Upper lobe of right lung (tissue), 1 donor: ENCODE data around the gene NCAPH2. TPM values are rescaled to one million over a fixed set of nuclear protein-coding genes. Genes with fewer than 3 reads are reported as not detected.
"Not testable (repeated sequence)": the region's sequence is repeated elsewhere in the genome, so short reads cannot be mapped to it uniquely, and the experiment has no call there.

Source experiments
- ATAC-seq: fragments of 200-7000 bp; cut with Tn5 transposase; one replicate; pipeline ENCODE4 v1.9.1; 2020; ENCODE audit warnings: mild to moderate bottlenecking, moderate library complexity
- DNase-seq: peaks from one replicate; pipeline ENCODE4 v3.0.0-alpha.2; 2020
- H3K27ac ChIP-seq: fragments of 200-600 bp; one replicate; pipeline ENCODE4 v1.8.0; 2022
- H3K27me3 ChIP-seq: fragments of 200-600 bp; one replicate; pipeline ENCODE4 v1.8.0; 2022; ENCODE audit warnings: mild to moderate bottlenecking
- H3K36me3 ChIP-seq: fragments of 200-600 bp; one replicate; pipeline ENCODE4 v1.8.0; 2022
- H3K4me1 ChIP-seq: fragments of 200-600 bp; one replicate; pipeline ENCODE4 v1.8.0; 2022
- H3K4me3 ChIP-seq: fragments of 200-600 bp; one replicate; pipeline ENCODE4 v1.8.0; 2022; ENCODE audit warnings: mild to moderate bottlenecking
- H3K9me3 ChIP-seq: fragments of 200-600 bp; one replicate; pipeline ENCODE4 v1.8.0; 2022
- CTCF ChIP-seq: fragments of 200-600 bp; IDR thresholded peaks from one replicate; pipeline ENCODE4 v1.8.0; 2022; ENCODE audit warnings: antibody characterized with exemption
- intact Hi-C: fragments of 100-400 bp; cut with DNase I; formaldehyde crosslinking; loops from one replicate; pipeline ENCODE4 v1.11.0; 2022
- total RNA-seq: library from RNA; stranded (reverse); fragmentation: NEBNext Ultra II Directional; extraction: Animal tissue kit (Norgen Biotek cat#: 25700); gene quantifications from one replicate; pipeline ENCODE4 v1.2.1, GENCODE V29; 2021
- donor health status: DM: no; HTN: yes; CAD: no; lungs with severe emphysema.

NCAPH2 gene
- total RNA-seq, 1 donor from 2014 or later, result 51.8 TPM

- peaks cover 57% of the 10 kb centered on the region for H3K4me1 ChIP-seq
- H3K27me3 ChIP-seq, result no peaks in the 10 kb centered on the region
- no peak for DNase-seq
- peak overlapping the region; percentile 99 for H3K27ac ChIP-seq
- peak overlapping the region; percentile 72 for H3K4me3 ChIP-seq
- H3K36me3 ChIP-seq, result no peaks in the 10 kb centered on the region
- no peak for ATAC-seq
- intact Hi-C loops, result no loop called here
- TF ChIP-seq CTCF, result no peak
- H3K9me3 ChIP-seq, result no peaks in the 10 kb centered on the region
Observed at GRCh38 chr22:50530580-50530876, 22.5 kb downstream of the NCAPH2 start.

- intact Hi-C loops, result no loop called here
- H3K4me1 ChIP-seq, result peaks cover 57% of the 10 kb centered on the region
- TF ChIP-seq CTCF, result no peak
Observed at GRCh38 chr22:50530877-50531545, 23.0 kb downstream of the NCAPH2 start.

GRCh38 chr22:50531546-50531961 lies 23.5 kb downstream of the NCAPH2 start:
- DNase-seq (peak; percentile 93), ATAC-seq (peak; percentile 58)

More at GRCh38 chr22:50530877-50531545, 23.0 kb downstream of the NCAPH2 start:
- H3K27me3 ChIP-seq, result no peaks in the 10 kb centered on the region
- no peaks in the 10 kb centered on the region for H3K36me3 ChIP-seq
- H3K27ac ChIP-seq, result peak overlapping the region; percentile 99
- H3K9me3 ChIP-seq, result no peaks in the 10 kb centered on the region
- H3K4me3 ChIP-seq, result peak overlapping the region; percentile 72
- ATAC-seq, result peak; percentile 62
- peak; percentile 98 for DNase-seq

GRCh38 chr22:50531962-50532674 lies 24.1 kb downstream of the NCAPH2 start:
- Histone ChIP-seq H3K4me3 (peak overlapping the region; percentile 72), H3K9me3 (no peaks in the 10 kb centered on the region), H3K27ac (peak overlapping the region; percentile 99), H3K4me1 (peaks cover 51% of the 10 kb centered on the region), H3K27me3 (no peaks in the 10 kb centered on the region), H3K36me3 (no peaks in the 10 kb centered on the region)
- DNase-seq (peak; percentile 94), ATAC-seq (peak; percentile 43)
- TF ChIP-seq CTCF, result no peak
- intact Hi-C loops, result no loop called here

More at GRCh38 chr22:50531546-50531961, 23.5 kb downstream of the NCAPH2 start:
- Histone ChIP-seq H3K36me3 (no peaks in the 10 kb centered on the region), H3K27me3 (no peaks in the 10 kb centered on the region), H3K9me3 (no peaks in the 10 kb centered on the region), H3K4me3 (peak overlapping the region; percentile 72), H3K27ac (peak overlapping the region; percentile 99), H3K4me1 (peaks cover 56% of the 10 kb centered on the region)
- intact Hi-C loops, result no loop called here
- no peak for TF ChIP-seq CTCF

- peak overlapping the region; percentile 72 for H3K4me3 ChIP-seq
- TF ChIP-seq CTCF, result no peak
- H3K9me3 ChIP-seq, result no peaks in the 10 kb centered on the region
- DNase-seq (no peak), ATAC-seq (no peak)
- H3K36me3 ChIP-seq, result no peaks in the 10 kb centered on the region
- peaks cover 49% of the 10 kb centered on the region for H3K4me1 ChIP-seq
- intact Hi-C loops, result no loop called here
- H3K27me3 ChIP-seq, result no peaks in the 10 kb centered on the region
- H3K27ac ChIP-seq, result peak overlapping the region; percentile 99
Observed at GRCh38 chr22:50532824-50533796, 25.1 kb downstream of the NCAPH2 start.

GRCh38 chr22:50533856-50534711 lies 26.1 kb downstream of the NCAPH2 start:
- intact Hi-C loops, H3K36me3 ChIP-seq, ATAC-seq, H3K9me3 ChIP-seq, H3K4me3 ChIP-seq, H3K27me3 ChIP-seq: not testable (repeated sequence)
- Histone ChIP-seq H3K27ac (peak overlapping the region; percentile 99), H3K4me1 (peaks cover 46% of the 10 kb centered on the region)
- DNase-seq, result peak; percentile 87
